ENCODE measurements around the gene CLIC1. TPM values are rescaled to one million over a fixed set of nuclear protein-coding genes. Genes with fewer than 3 reads are reported as not detected.
A peak's percentile ranks its signal among the peaks of the same experiment; 100 is the strongest.

Gene CLIC1
- total and polyA plus RNA-seq, 8 donors = 226 to 465 (median 265) TPM

DNA sequence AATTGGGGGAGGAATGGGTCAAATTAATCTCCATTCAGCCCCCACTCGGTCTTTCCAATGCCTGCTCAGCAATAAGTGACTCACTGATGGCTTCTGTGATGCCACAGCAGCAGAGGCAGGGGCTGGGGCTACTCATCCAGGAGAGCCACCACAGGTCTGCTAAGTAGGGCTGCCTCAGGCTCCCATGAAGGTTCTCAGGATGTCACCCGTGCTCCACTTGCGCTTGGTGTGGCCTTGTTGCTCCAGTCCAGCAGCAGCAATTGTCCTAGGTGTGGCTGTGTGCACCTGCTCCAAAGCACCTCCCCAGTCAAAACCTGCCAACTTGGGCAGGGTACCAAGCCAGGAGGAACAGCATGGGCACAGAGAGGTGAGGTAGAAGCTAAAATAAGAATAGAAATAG lies 14.2 kb downstream of the CLIC1 start:
- Histone ChIP-seq H3K27ac (no peak overlapping the region), H3K4me1 (peaks cover 11 to 18% of the 10 kb centered on the region in 2 donors), H3K4me3 (no peak overlapping the region), H3K36me3 (peaks cover 0 to 24% of the 10 kb centered on the region in 2 donors), H3K27me3 (no peaks in the 10 kb centered on the region), H3K9me3 (no peaks in the 10 kb centered on the region)
- TF ChIP-seq, protein P1, sequence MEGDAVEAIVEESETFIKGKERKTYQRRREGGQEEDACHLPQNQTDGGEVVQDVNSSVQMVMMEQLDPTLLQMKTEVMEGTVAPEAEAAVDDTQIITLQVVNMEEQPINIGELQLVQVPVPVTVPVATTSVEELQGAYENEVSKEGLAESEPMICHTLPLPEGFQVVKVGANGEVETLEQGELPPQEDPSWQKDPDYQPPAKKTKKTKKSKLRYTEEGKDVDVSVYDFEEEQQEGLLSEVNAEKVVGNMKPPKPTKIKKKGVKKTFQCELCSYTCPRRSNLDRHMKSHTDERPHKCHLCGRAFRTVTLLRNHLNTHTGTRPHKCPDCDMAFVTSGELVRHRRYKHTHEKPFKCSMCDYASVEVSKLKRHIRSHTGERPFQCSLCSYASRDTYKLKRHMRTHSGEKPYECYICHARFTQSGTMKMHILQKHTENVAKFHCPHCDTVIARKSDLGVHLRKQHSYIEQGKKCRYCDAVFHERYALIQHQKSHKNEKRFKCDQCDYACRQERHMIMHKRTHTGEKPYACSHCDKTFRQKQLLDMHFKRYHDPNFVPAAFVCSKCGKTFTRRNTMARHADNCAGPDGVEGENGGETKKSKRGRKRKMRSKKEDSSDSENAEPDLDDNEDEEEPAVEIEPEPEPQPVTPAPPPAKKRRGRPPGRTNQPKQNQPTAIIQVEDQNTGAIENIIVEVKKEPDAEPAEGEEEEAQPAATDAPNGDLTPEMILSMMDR (IDR thresholded peaks at IDR 0.05) = no peak
- intact Hi-C loops (cut with DNase I) = no loop called here
- DNase-seq (no peak), ATAC-seq (no peak)

DNA sequence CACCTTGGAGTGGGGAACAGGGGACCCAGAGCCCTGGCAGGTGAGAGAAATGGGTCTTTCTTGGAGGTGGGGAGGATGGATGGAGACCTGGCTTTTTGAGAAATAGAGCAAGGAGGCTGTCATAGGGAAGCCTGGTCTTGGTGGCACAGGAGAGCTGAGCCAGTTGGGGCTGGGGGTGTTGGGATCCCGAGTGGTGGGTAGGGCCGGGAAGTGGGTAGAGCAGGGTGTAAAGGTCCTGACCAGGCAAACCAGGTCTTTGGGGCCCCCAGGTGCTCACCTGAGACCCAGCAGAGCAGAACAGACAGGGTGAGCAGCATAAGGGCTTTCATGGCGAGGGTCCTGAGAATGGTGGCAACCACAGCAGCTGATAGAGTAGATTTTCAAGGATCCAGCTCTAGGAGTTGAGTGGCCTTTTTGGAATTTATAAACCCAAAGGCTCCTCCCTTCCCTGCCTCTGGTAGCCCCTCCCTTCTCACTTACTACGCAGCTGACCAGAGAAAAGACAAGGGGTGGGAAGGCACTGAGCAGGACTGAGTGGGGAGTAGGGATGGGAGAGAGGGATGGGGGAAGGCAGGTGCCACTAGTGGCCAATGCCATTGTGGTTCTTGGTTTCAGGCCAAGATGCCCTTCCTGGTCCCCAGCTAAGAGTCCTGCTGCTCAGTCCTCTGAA lies 14.8 kb downstream of the CLIC1 start, which contains the start of gene LY6G6C:
Gene LY6G6C, minus strand, starts transcription at position 396 of the 670 bp plus-strand sequence. Its CDS starts 67 bp downstream, at position 329.
- intact Hi-C loops (cut with DNase I) = no loop called here
- H3K27ac ChIP-seq = no peak within 1 kb of the TSS
- peaks cover 5 to 12% of the 10 kb centered on the region in 2 donors for H3K4me1 ChIP-seq
- no peak within 1 kb of the TSS for H3K4me3 ChIP-seq
- no peak for DNase-seq
- TF ChIP-seq, protein P1 (IDR thresholded peaks at IDR 0.05) = no peak
- H3K9me3 ChIP-seq = no peaks in the 10 kb centered on the region
- ATAC-seq = no peak
- H3K27me3 ChIP-seq = no peaks in the 10 kb centered on the region
- peaks cover 0 to 18% of the 10 kb centered on the region in 2 donors for H3K36me3 ChIP-seq

DNA sequence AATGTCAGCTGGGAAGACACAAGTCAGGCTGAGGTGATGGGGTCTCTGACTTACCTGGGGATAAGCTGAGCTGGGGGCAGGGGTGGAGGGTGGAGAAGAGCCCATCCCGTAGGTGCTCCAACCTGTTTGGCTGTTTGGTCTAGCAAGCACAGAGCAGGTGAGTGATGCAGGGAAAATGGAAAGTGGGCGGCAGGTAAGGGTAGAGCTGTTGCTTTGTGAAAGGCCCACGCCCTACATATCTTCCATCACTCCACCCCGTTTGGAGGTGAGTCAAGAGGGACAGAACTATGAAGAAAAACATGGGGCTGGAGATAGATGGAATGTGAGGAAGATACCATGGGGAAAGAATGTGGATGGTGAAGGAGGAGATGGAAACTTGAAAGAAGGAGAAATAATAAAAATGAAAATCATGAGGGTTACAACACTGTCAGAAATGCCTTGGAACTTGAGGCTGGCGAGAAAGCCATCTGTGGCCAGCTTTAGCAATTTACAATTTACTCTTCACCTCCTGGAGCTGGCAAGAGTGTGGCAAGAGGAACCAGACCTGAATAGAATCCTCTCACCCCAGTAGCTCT lies 16.0 kb downstream of the CLIC1 start:
- Histone ChIP-seq H3K27ac (no peak overlapping the region), H3K27me3 (no peaks in the 10 kb centered on the region), H3K36me3 (peaks cover 0 to 6% of the 10 kb centered on the region in 2 donors), H3K9me3 (no peaks in the 10 kb centered on the region), H3K4me1 (no peaks in the 10 kb centered on the region), H3K4me3 (no peak overlapping the region)
- ATAC-seq = no peak
- intact Hi-C loops (cut with DNase I) = no loop called here
- TF ChIP-seq, protein P1 (IDR thresholded peaks at IDR 0.05) = no peak
- DNase-seq = no peak

DNA sequence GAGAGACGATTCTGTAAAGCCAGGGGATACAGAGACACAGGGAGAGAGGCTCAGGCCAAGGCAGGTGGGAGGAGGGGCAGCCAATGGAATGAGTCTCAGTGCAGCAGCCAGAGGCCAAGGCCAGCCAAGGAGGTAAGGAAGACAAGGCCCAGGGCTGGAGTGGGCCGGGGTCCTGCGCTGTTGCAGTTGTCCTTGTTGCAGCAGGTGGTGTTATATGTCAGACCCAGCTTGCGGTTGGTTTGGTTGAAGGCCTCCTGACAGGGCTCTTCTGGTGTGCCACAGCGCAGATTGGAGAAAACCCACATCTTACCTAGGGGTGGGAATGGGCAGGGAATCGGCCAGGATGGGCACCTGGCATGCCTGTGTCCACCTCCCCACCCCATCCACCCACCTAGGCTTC lies 17.3 kb downstream of the CLIC1 start:
- intact Hi-C loops (cut with DNase I) = no loop called here
- Histone ChIP-seq H3K27me3 (no peaks in the 10 kb centered on the region), H3K36me3 (no peaks in the 10 kb centered on the region), H3K4me1 (no peaks in the 10 kb centered on the region), H3K27ac (peak overlapping the region in 1 of 2 donors; percentile 33), H3K9me3 (no peaks in the 10 kb centered on the region), H3K4me3 (no peak overlapping the region)
- no peak for ATAC-seq
- DNase-seq = no peak
- TF ChIP-seq, protein P1 (IDR thresholded peaks at IDR 0.05) = no peak

DNA sequence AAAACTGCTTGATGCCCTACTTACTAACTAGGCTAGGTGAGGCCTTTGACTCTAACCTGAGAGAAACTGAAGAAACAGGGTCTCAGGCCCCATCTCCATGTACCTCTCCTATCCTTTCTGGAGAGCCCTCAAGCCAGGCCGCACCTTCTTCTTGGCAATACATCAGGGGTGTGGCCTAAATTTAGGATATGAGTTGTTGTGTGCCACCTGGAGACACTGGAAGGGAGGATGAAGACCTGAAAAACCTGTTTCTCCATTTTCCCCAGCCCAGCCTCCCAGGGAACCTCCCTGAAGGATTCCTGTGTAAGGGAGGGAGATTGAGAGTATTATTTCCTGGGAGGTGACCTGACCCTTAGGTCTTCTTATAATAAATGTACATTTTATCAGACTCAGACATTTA lies 18.1 kb downstream of the CLIC1 start:
- no peaks in the 10 kb centered on the region for H3K27me3 ChIP-seq
- H3K27ac ChIP-seq = no peak overlapping the region
- no peaks in the 10 kb centered on the region for H3K36me3 ChIP-seq
- intact Hi-C loops (cut with DNase I) = no loop called here
- H3K9me3 ChIP-seq = no peaks in the 10 kb centered on the region
- DNase-seq (peak in 1 of 4 donors; percentile 69), ATAC-seq (peak; percentile 88)
- TF ChIP-seq, protein P1 (IDR thresholded peaks at IDR 0.05) = no peak
- H3K4me1 ChIP-seq = no peaks in the 10 kb centered on the region
- no peak overlapping the region for H3K4me3 ChIP-seq

Data from left lung (tissue), 10 donors.